Osteocyte (in vitro differentiated cells): ENCODE data around the gene TRMT61B. TPM values are rescaled to one million over a fixed set of nuclear protein-coding genes. Genes with fewer than 3 reads are reported as not detected.

ENCODE experiments used
- DNase-seq: peaks from one replicate; pipeline ENCODE4 v3.0.0; 2021; ENCODE audit warnings: mixed read lengths; ENCODE audit not compliant: unreplicated experiment; ENCODE audit errors: extremely low spot score
- H3K27ac Mint-ChIP-seq: one replicate; pipeline ENCODE4 v1.8.0; 2021; ENCODE audit warnings: mild to moderate bottlenecking, mixed read lengths; ENCODE audit not compliant: unreplicated experiment
- H3K27me3 Mint-ChIP-seq: one replicate; pipeline ENCODE4 v1.8.0; 2021; ENCODE audit warnings: mixed read lengths; ENCODE audit not compliant: unreplicated experiment
- H3K36me3 Mint-ChIP-seq: one replicate; pipeline ENCODE4 v1.8.0; 2021; ENCODE audit warnings: mixed read lengths; ENCODE audit not compliant: unreplicated experiment
- H3K4me1 Mint-ChIP-seq: one replicate; pipeline ENCODE4 v1.8.0; 2021; ENCODE audit warnings: mixed read lengths; ENCODE audit not compliant: unreplicated experiment
- H3K4me3 Mint-ChIP-seq: one replicate; pipeline ENCODE4 v1.8.0; 2021; ENCODE audit warnings: mild to moderate bottlenecking, moderate library complexity, mixed read lengths; ENCODE audit not compliant: unreplicated experiment
- H3K9me3 Mint-ChIP-seq: one replicate; pipeline ENCODE4 v1.8.0; 2021; ENCODE audit warnings: mixed read lengths; ENCODE audit not compliant: unreplicated experiment
- CTCF ChIP-seq: fragments of 200-600 bp; sonication (generic); IDR thresholded peaks from 2 replicates; pipeline ENCODE4 v1.5.0; 2021; ENCODE audit warnings: antibody characterized with exemption, mild to moderate bottlenecking, moderate library complexity
- total RNA-seq: library from RNA; stranded (reverse); gene quantifications from 2 replicates; pipeline ENCODE4 v1.2.1, GENCODE V29; 2021

TRMT61B gene
- total RNA-seq, 1 donor from 2014 or later: 12.7 TPM

GRCh38 chr2:28835781-28836180 is 34.3 kb downstream of the TRMT61B start:
- no peaks in the 10 kb centered on the region for H3K9me3 Mint-ChIP-seq
- no peak for DNase-seq
- no peaks in the 10 kb centered on the region for H3K36me3 Mint-ChIP-seq
- H3K27ac Mint-ChIP-seq: peak overlapping the region; percentile 6
- TF ChIP-seq CTCF: no peak
- H3K4me1 Mint-ChIP-seq: peaks cover 10% of the 10 kb centered on the region
- H3K4me3 Mint-ChIP-seq: no peak overlapping the region
- no peaks in the 10 kb centered on the region for H3K27me3 Mint-ChIP-seq

- no peaks in the 10 kb centered on the region for H3K9me3 Mint-ChIP-seq
- no peak overlapping the region for H3K4me3 Mint-ChIP-seq
- no peak for TF ChIP-seq CTCF
- H3K4me1 Mint-ChIP-seq: peaks cover 10% of the 10 kb centered on the region
- no peaks in the 10 kb centered on the region for H3K27me3 Mint-ChIP-seq
- no peaks in the 10 kb centered on the region for H3K36me3 Mint-ChIP-seq
- H3K27ac Mint-ChIP-seq: no peak overlapping the region
- DNase-seq: no peak
Measured at GRCh38 chr2:28833740-28834470, 36.2 kb downstream of the TRMT61B start.

- Mint-ChIP-seq H3K9me3 (no peaks in the 10 kb centered on the region), H3K4me3 (no peak overlapping the region), H3K27me3 (no peaks in the 10 kb centered on the region), H3K36me3 (no peaks in the 10 kb centered on the region), H3K4me1 (peaks cover 3% of the 10 kb centered on the region), H3K27ac (no peak overlapping the region)
- DNase-seq: no peak
- TF ChIP-seq CTCF: no peak
Measured at GRCh38 chr2:28828382-28828781, 41.7 kb downstream of the TRMT61B start.

- Mint-ChIP-seq H3K9me3 (no peaks in the 10 kb centered on the region), H3K4me3 (no peak overlapping the region), H3K4me1 (peaks cover 3% of the 10 kb centered on the region), H3K27ac (no peak overlapping the region), H3K27me3 (no peaks in the 10 kb centered on the region), H3K36me3 (no peaks in the 10 kb centered on the region)
- no peak for DNase-seq
- no peak for TF ChIP-seq CTCF
Measured at GRCh38 chr2:28824870-28825269, 45.2 kb downstream of the TRMT61B start.

- no peak overlapping the region for H3K4me3 Mint-ChIP-seq
- DNase-seq: no peak
- TF ChIP-seq CTCF: no peak
- no peaks in the 10 kb centered on the region for H3K36me3 Mint-ChIP-seq
- H3K4me1 Mint-ChIP-seq: peaks cover 3% of the 10 kb centered on the region
- H3K27me3 Mint-ChIP-seq: no peaks in the 10 kb centered on the region
- H3K9me3 Mint-ChIP-seq: no peaks in the 10 kb centered on the region
- H3K27ac Mint-ChIP-seq: no peak overlapping the region
Measured at GRCh38 chr2:28824207-28824606, 45.9 kb downstream of the TRMT61B start.
